HepG2 (cell line): Measurements from ENCODE around the gene FAM83G. TPM values are rescaled to one million over a fixed set of nuclear protein-coding genes. Genes with fewer than 3 reads are reported as not detected.

Experiments
- BORCS8-MEF2B ChIP-seq: sonication (generic); formaldehyde crosslinking; IDR thresholded peaks from 2 replicates; pipeline ENCODE4 v1.8.0; 2022; ENCODE audit warnings: mild to moderate bottlenecking, missing genetic modification reagents
- DNMT1 ChIP-seq: sonication (generic); formaldehyde crosslinking; IDR thresholded peaks from 2 replicates; pipeline ENCODE4 v1.5.1; 2020; ENCODE audit warnings: mild to moderate bottlenecking, missing genetic modification reagents
- DPF2 ChIP-seq: sonication (generic); formaldehyde crosslinking; IDR thresholded peaks from 2 replicates; pipeline ENCODE4 v1.4.0; 2020; ENCODE audit warnings: mild to moderate bottlenecking, low read depth, missing genetic modification reagents, borderline replicate concordance
- ETV5 ChIP-seq: IDR thresholded peaks from 2 replicates; pipeline ENCODE4 v1.6.1; 2018; ENCODE audit warnings: missing biosample characterization, missing genetic modification reagents, inconsistent platforms, borderline replicate concordance
- HOXA9 ChIP-seq: sonication (generic); formaldehyde crosslinking; IDR thresholded peaks from 2 replicates; pipeline ENCODE4 v1.8.1; 2022; ENCODE audit warnings: missing genetic modification reagents, mild to moderate bottlenecking, moderate library complexity, borderline replicate concordance
- SMAD3 ChIP-seq: sonication (generic); formaldehyde crosslinking; IDR thresholded peaks from 2 replicates; pipeline ENCODE4 v1.4.0; 2020; ENCODE audit warnings: missing genetic modification reagents
- SP1 ChIP-seq, 2 experiments: fragments of 450-650 bp in 1 of 2; sonication (generic) in 1 of 2; formaldehyde crosslinking in 1 of 2; IDR thresholded peaks; 2 replicates each; pipeline versions ENCODE4 v1.4.0 to v1.6.1; 2016 to 2020; ENCODE audit warnings: missing genetic modification reagents in 1 of 2
- ZBTB1 ChIP-seq: sonication (generic); formaldehyde crosslinking; IDR thresholded peaks from 2 replicates; pipeline ENCODE4 v1.4.0; 2020; ENCODE audit warnings: missing genetic modification reagents, borderline replicate concordance
- ZFY ChIP-seq: sonication (generic); formaldehyde crosslinking; IDR thresholded peaks from 2 replicates; pipeline ENCODE4 v1.4.0; 2020; ENCODE audit warnings: missing genetic modification reagents
- ZNF253 ChIP-seq: sonication (generic); formaldehyde crosslinking; IDR thresholded peaks from 2 replicates; pipeline ENCODE4 v1.8.0; 2022; ENCODE audit warnings: mild to moderate bottlenecking, missing genetic modification reagents, borderline replicate concordance
- ZNF460 ChIP-seq: sonication (generic); formaldehyde crosslinking; IDR thresholded peaks from 2 replicates; pipeline ENCODE4 v1.5.1; 2020; ENCODE audit warnings: missing genetic modification reagents, mild to moderate bottlenecking, borderline replicate concordance
- ZNF746 ChIP-seq: sonication (generic); formaldehyde crosslinking; IDR thresholded peaks from 2 replicates; pipeline ENCODE4 v1.8.0; 2022; ENCODE audit warnings: mild to moderate bottlenecking, missing genetic modification reagents
- ZNF775 ChIP-seq: sonication (generic); formaldehyde crosslinking; IDR thresholded peaks from 2 replicates; pipeline ENCODE4 v1.4.0; 2020; ENCODE audit warnings: missing genetic modification reagents, mild to moderate bottlenecking, moderate library complexity, borderline replicate concordance
- polyA plus RNA-seq, 8 experiments: library from polyadenylated mRNA; depleted of rRNA in 3 of 8; stranded (reverse) in 7 of 8; unstranded in 1 of 8; fragments of >200 nt; fragmentation: Illumina TruSeq in 4 of 8; extraction: Trizol in 4 of 8; gene quantifications; 2 replicates each; pipeline versions ENCODE4 v1.2.1 to v1.2.3, GENCODE V29; 2011 to 2016; ENCODE audit warnings: low read depth in 4 of 8, missing spikeins in 1 of 8, mixed read lengths in 1 of 8; ENCODE audit not compliant: insufficient read depth in 1 of 8
- total RNA-seq, 5 experiments: library from RNA; depleted of rRNA; stranded (reverse); fragments of >200 nt; fragmentation: Illumina TruSeq; extraction: Trizol; gene quantifications; 2 replicates each; pipeline ENCODE4 v1.2.3, GENCODE V29; 2016; ENCODE audit warnings: low read depth in 1 of 5
- TF ChIP-seq, protein P1 (sequence below): sonication (generic); formaldehyde crosslinking; IDR thresholded peaks from 2 replicates; pipeline ENCODE4 v1.4.0; 2020; ENCODE audit warnings: mild to moderate bottlenecking, missing genetic modification reagents
- TF ChIP-seq, protein P2 (sequence below): sonication (generic); formaldehyde crosslinking; IDR thresholded peaks from 2 replicates; pipeline ENCODE4 v1.4.0; 2020; ENCODE audit warnings: missing genetic modification reagents
- TF ChIP-seq, protein P3 (sequence below): sonication (generic); formaldehyde crosslinking; IDR thresholded peaks from 2 replicates; pipeline ENCODE4 v1.8.1; 2023; ENCODE audit warnings: missing genetic modification reagents, inconsistent platforms, borderline replicate concordance
- TF ChIP-seq, protein P4 (sequence below): sonication (generic); formaldehyde crosslinking; IDR thresholded peaks from 2 replicates; pipeline ENCODE4 v1.5.1; 2020; ENCODE audit warnings: mild to moderate bottlenecking, missing genetic modification reagents, borderline replicate concordance
- TF ChIP-seq, protein P5 (sequence below): sonication (generic); formaldehyde crosslinking; IDR thresholded peaks from 2 replicates; pipeline ENCODE4 v1.5.0; 2020; ENCODE audit warnings: missing genetic modification reagents, mild to moderate bottlenecking, borderline replicate concordance

Gene FAM83G
- total and polyA plus RNA-seq, 2 of the 13 experiments (the other 11 are each of a cell fraction or from before 2014, with no cell fraction given), result 13.7 to 18.6 TPM

DNA sequence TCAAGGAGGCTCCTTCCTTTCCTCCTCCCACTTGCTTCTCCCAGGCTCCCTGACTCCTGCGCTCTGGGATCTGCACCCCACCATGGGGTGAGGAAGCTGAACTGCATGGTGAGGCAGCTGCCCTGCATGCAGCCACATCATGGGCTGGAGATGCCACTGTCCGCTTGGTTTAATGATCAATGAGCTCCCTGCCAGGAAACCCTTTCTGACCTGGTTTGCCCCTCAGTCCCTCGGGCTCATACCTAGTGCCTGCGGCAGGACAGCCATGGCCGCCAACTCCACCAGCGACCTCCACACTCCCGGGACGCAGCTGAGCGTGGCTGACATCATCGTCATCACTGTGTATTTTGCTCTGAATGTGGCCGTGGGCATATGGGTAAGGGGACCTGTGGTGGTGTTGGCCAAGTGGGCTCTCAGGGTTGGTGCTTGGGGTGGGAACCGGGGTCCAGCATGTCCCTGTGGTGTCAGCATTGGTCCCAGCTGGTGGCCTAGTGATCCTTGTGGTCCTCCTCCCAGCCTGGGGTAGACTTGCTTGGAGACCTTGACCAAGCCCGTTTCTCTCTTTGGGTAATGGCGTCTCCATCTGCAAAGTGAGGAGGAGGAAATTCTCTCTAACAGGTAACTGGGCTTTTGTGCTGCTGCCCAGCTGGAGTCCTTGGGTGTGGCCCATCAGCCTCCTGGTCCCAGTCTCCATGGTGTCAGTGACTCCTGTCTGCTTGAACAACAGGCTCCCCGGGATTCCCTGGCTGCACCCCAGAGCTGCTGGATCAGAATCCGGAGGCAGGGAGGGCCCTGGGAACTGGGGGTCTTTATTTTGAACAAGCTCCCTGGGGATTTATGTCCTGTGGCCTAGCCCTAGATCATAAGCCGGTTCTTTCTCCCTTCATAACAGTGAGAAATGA lies 52.4 kb downstream of the FAM83G start, which contains the start of gene SLC5A10 (continued):
- TF ChIP-seq, protein P1, sequence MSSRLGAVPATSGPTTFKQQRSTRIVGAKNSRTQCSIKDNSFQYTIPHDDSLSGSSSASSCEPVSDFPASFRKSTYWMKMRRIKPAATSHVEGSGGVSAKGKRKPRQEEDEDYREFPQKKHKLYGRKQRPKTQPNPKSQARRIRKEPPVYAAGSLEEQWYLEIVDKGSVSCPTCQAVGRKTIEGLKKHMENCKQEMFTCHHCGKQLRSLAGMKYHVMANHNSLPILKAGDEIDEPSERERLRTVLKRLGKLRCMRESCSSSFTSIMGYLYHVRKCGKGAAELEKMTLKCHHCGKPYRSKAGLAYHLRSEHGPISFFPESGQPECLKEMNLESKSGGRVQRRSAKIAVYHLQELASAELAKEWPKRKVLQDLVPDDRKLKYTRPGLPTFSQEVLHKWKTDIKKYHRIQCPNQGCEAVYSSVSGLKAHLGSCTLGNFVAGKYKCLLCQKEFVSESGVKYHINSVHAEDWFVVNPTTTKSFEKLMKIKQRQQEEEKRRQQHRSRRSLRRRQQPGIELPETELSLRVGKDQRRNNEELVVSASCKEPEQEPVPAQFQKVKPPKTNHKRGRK (CRISPR knock-in tag), result no peak
- TF ChIP-seq HOXA9 (CRISPR knock-in tag) (no peak), DNMT1 (0 out of 2 replicates have a peak, but pooled peaks have one; percentile 20), ZNF746 (CRISPR knock-in tag) (no peak), ZBTB1 (CRISPR knock-in tag) (no peak), SP1 (IDR thresholded peaks at IDR 0.05) (no peak), SP1 (CRISPR knock-in tag; IDR thresholded peaks at IDR 0.05) (no peak), DPF2 (no peak), ZFY (CRISPR knock-in tag) (no peak), ZNF775 (CRISPR knock-in tag) (no peak), SMAD3 (no peak), ETV5 (CRISPR knock-in tag) (no peak), ZNF460 (CRISPR knock-in tag) (no peak), ZNF253 (CRISPR knock-in tag) (no peak), BORCS8-MEF2B (CRISPR knock-in tag) (no peak)
- TF ChIP-seq, protein P2, sequence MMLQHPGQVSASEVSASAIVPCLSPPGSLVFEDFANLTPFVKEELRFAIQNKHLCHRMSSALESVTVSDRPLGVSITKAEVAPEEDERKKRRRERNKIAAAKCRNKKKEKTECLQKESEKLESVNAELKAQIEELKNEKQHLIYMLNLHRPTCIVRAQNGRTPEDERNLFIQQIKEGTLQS, result no peak
- TF ChIP-seq, protein P3, sequence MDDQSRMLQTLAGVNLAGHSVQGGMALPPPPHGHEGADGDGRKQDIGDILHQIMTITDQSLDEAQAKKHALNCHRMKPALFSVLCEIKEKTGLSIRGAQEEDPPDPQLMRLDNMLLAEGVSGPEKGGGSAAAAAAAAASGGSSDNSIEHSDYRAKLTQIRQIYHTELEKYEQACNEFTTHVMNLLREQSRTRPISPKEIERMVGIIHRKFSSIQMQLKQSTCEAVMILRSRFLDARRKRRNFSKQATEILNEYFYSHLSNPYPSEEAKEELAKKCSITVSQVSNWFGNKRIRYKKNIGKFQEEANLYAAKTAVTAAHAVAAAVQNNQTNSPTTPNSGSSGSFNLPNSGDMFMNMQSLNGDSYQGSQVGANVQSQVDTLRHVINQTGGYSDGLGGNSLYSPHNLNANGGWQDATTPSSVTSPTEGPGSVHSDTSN (CRISPR knock-in tag), result no peak
- TF ChIP-seq, protein P4, sequence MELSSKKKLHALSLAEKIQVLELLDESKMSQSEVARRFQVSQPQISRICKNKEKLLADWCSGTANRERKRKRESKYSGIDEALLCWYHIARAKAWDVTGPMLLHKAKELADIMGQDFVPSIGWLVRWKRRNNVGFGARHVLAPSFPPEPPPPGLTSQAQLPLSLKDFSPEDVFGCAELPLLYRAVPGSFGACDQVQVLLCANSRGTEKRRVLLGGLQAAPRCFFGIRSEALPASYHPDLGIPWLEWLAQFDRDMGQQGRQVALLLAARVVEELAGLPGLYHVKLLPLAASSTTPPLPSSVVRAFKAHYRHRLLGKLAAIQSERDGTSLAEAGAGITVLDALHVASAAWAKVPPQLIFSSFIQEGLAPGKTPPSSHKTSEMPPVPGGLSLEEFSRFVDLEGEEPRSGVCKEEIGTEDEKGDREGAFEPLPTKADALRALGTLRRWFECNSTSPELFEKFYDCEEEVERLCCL (CRISPR knock-in tag), result no peak
- TF ChIP-seq, protein P5, sequence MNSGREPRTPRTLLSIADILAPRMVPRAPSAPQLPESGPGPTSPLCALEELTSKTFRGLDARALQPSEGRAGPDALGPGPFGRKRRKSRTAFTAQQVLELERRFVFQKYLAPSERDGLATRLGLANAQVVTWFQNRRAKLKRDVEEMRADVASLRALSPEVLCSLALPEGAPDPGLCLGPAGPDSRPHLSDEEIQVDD, result no peak
